DOHH2 (cell line): ENCODE measurements around the gene IREB2.

Experiments
- H3F3A ChIP-seq: fragments of 200-600 bp; sonication (generic), shearing (Covaris generic); 2 replicates; pipeline ENCODE4 v1.6.0; 2016; ENCODE audit warnings: antibody characterized with exemption, mild to moderate bottlenecking; ENCODE audit not compliant: control insufficient read depth, insufficient read depth
- H3K27ac ChIP-seq: fragments of 200-600 bp; sonication (generic); 2 replicates; pipeline ENCODE4 v1.5.1; 2014; ENCODE audit warnings: low read depth, mild to moderate bottlenecking, low read length, moderate library complexity
- H3K27me3 ChIP-seq: fragments of 200-600 bp; sonication (generic); 2 replicates; pipeline ENCODE4 v1.6.1; 2014; ENCODE audit warnings: mild to moderate bottlenecking, low read length, mixed read lengths; ENCODE audit not compliant: control insufficient read depth
- H3K36me3 ChIP-seq: fragments of 200-600 bp; sonication (generic); 2 replicates; pipeline ENCODE4 v1.6.1; 2014; ENCODE audit warnings: mild to moderate bottlenecking, low read length, moderate library complexity, mixed read lengths; ENCODE audit not compliant: control insufficient read depth
- H3K4me1 ChIP-seq: fragments of 200-600 bp; sonication (generic); 2 replicates; pipeline ENCODE4 v1.6.1; 2014; ENCODE audit warnings: mild to moderate bottlenecking, low read length, mixed read lengths; ENCODE audit not compliant: control insufficient read depth
- H3K4me2 ChIP-seq: fragments of 200-600 bp; sonication (generic); 2 replicates; pipeline ENCODE4 v1.6.0; 2014; ENCODE audit warnings: mild to moderate bottlenecking, low read length, moderate library complexity
- H3K4me3 ChIP-seq: fragments of 200-600 bp; sonication (generic); 2 replicates; pipeline ENCODE4 v1.5.1; 2014; ENCODE audit warnings: mild to moderate bottlenecking, low read length, mixed read lengths
- H3K79me2 ChIP-seq: fragments of 200-600 bp; sonication (generic); 2 replicates; pipeline ENCODE4 v1.6.1; 2014; ENCODE audit warnings: mild to moderate bottlenecking, low read length, mixed read lengths; ENCODE audit not compliant: control insufficient read depth
- H3K9me2 ChIP-seq: fragments of 200-600 bp; sonication (generic); replicated peaks from 2 replicates; pipeline ENCODE4 v1.6.1; 2014; ENCODE audit warnings: mild to moderate bottlenecking, low read length, mixed read lengths; ENCODE audit not compliant: control insufficient read depth
- H3K9me3 ChIP-seq: fragments of 200-600 bp; sonication (generic); 2 replicates; pipeline ENCODE4 v1.6.1; 2014; ENCODE audit warnings: antibody characterized with exemption, low read length, mixed read lengths; ENCODE audit not compliant: control insufficient read depth, insufficient read depth
- H4K20me1 ChIP-seq: fragments of 200-600 bp; sonication (generic); 2 replicates; pipeline ENCODE4 v1.6.0; 2014; ENCODE audit warnings: low read depth, mild to moderate bottlenecking, antibody characterized with exemption, low read length, moderate library complexity; ENCODE audit not compliant: control insufficient read depth, insufficient read depth
- EZH2phosphoT487 ChIP-seq: fragments of 200-600 bp; sonication (generic); IDR thresholded peaks from 2 replicates; pipeline ENCODE4 v1.6.1; 2017; ENCODE audit warnings: borderline replicate concordance, mild to moderate bottlenecking, antibody characterized with exemption, low read length, moderate library complexity, mixed read lengths
- TF ChIP-seq, protein P1 (sequence below): fragments of 200-600 bp; sonication (generic); IDR thresholded peaks from one replicate; pipeline ENCODE4 v1.5.1; 2014; ENCODE audit warnings: antibody characterized with exemption, mild to moderate bottlenecking, low read depth, low read length; ENCODE audit not compliant: poor library complexity, severe bottlenecking

IREB2 gene

GRCh38 chr15:78449220-78449999 lies 11.4 kb downstream of the IREB2 start:
- Histone ChIP-seq H4K20me1 (peaks cover 10% of the 10 kb centered on the region), H3K9me2 (no peaks in the 10 kb centered on the region), H3K36me3 (peaks cover 70% of the 10 kb centered on the region), H3K4me2 (no peak overlapping the region), H3K4me1 (peaks cover 33% of the 10 kb centered on the region), H3K79me2 (peaks cover 99% of the 10 kb centered on the region), H3F3A (no peaks in the 10 kb centered on the region), H3K27me3 (no peaks in the 10 kb centered on the region), H3K27ac (no peak overlapping the region), H3K4me3 (no peak overlapping the region), H3K9me3 (no peaks in the 10 kb centered on the region)
- no peak for TF ChIP-seq EZH2phosphoT487
- TF ChIP-seq, protein P1, sequence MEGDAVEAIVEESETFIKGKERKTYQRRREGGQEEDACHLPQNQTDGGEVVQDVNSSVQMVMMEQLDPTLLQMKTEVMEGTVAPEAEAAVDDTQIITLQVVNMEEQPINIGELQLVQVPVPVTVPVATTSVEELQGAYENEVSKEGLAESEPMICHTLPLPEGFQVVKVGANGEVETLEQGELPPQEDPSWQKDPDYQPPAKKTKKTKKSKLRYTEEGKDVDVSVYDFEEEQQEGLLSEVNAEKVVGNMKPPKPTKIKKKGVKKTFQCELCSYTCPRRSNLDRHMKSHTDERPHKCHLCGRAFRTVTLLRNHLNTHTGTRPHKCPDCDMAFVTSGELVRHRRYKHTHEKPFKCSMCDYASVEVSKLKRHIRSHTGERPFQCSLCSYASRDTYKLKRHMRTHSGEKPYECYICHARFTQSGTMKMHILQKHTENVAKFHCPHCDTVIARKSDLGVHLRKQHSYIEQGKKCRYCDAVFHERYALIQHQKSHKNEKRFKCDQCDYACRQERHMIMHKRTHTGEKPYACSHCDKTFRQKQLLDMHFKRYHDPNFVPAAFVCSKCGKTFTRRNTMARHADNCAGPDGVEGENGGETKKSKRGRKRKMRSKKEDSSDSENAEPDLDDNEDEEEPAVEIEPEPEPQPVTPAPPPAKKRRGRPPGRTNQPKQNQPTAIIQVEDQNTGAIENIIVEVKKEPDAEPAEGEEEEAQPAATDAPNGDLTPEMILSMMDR = no peak

GRCh38 chr15:78450285-78450858 lies 12.4 kb downstream of the IREB2 start:
- H3K79me2 ChIP-seq = peaks cover 100% of the 10 kb centered on the region
- H3K9me3 ChIP-seq = no peaks in the 10 kb centered on the region
- H3K4me3 ChIP-seq = no peak overlapping the region
- H3K27ac ChIP-seq = no peak overlapping the region
- H3K4me2 ChIP-seq = no peak overlapping the region
- H3K4me1 ChIP-seq = peaks cover 42% of the 10 kb centered on the region
- no peaks in the 10 kb centered on the region for H3F3A ChIP-seq
- TF ChIP-seq EZH2phosphoT487 = no peak
- TF ChIP-seq, protein P1 = no peak
- H3K9me2 ChIP-seq = no peaks in the 10 kb centered on the region
- H3K36me3 ChIP-seq = peaks cover 63% of the 10 kb centered on the region
- no peaks in the 10 kb centered on the region for H3K27me3 ChIP-seq
- H4K20me1 ChIP-seq = peaks cover 10% of the 10 kb centered on the region

DNA sequence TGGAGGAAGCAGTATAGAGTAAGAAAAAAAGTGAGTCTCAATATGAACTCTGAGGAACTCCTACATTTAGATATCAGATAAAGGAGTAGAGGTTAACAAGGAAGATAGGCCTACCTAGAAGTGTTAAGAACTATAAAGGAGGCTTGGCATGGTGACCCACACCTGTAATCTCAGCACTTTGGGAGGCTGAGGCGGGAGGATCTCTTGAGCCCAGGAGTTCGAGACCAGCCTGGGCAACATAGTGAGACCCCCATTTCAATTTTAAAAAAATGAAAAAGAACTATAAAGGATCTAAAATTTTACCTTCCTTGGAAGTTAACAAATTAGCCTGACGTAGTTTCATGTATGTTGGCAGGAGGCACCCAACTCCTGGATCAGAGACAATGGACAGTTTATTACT lies 14.5 kb downstream of the IREB2 start:
- H3F3A ChIP-seq = no peaks in the 10 kb centered on the region
- peaks cover 45% of the 10 kb centered on the region for H3K4me1 ChIP-seq
- H3K79me2 ChIP-seq = peaks cover 100% of the 10 kb centered on the region
- peak overlapping the region; percentile 42 for H3K4me2 ChIP-seq
- H3K4me3 ChIP-seq = no peak overlapping the region
- peaks cover 57% of the 10 kb centered on the region for H3K36me3 ChIP-seq
- TF ChIP-seq EZH2phosphoT487 = no peak
- TF ChIP-seq, protein P1 = no peak
- H3K9me3 ChIP-seq = no peaks in the 10 kb centered on the region
- H3K27ac ChIP-seq = no peak overlapping the region
- H3K9me2 ChIP-seq = no peaks in the 10 kb centered on the region
- H3K27me3 ChIP-seq = no peaks in the 10 kb centered on the region
- H4K20me1 ChIP-seq = peaks cover 15% of the 10 kb centered on the region
